Endothelial cell of umbilical vein (primary cell): ENCODE results near the gene RXFP3.

Experiments
- CTCF ChIP-seq, 2 donors: IDR thresholded peaks; 1 replicate in 1 of 2; 2 replicates in 1 of 2; pipeline ENCODE4 v1.5.1; 2011; ENCODE audit warnings: low read length in 2 of 2, mild to moderate bottlenecking in 2 of 2, moderate library complexity in 2 of 2, control low read depth in 1 of 2, inconsistent platforms in 1 of 2, low read depth in 1 of 2; ENCODE audit not compliant: insufficient read depth in 1 of 2; ENCODE audit errors: extremely low read depth in 1 of 2
- POLR2A ChIP-seq: IDR thresholded peaks from 2 replicates; pipeline ENCODE4 v1.6.1; 2012; ENCODE audit warnings: low read depth, mild to moderate bottlenecking, control low read depth, low read length

GRCh38 chr5:33928283-33928682 is 7.9 kb upstream of the RXFP3 start:
- no peak for TF ChIP-seq CTCF (IDR thresholded peaks at IDR 0.05; ENCODE audit: extremely low read depth in 1 of 2, insufficient read depth in 1 of 2, low read depth in 1 of 2, low read length in 2 of 2)
- TF ChIP-seq POLR2A = no peak
